ENCODE results near the gene SF3B4. TPM values are rescaled to one million over a fixed set of nuclear protein-coding genes. Genes with fewer than 3 reads are reported as not detected.

The SF3B4 gene
- total RNA-seq, 2 donors from 2014 or later, result 85.8 to 93.8 TPM

- H3K9me3 Mint-ChIP-seq, result no peaks in the 10 kb centered on the region
- H3K27ac ChIP-seq (ENCODE audit: low read depth, low read length), result no peak overlapping the region
- H3K4me1 ChIP-seq (ENCODE audit: control insufficient read depth, insufficient read depth, low read length), result peaks cover 6% of the 10 kb centered on the region
- H3K27me3 Mint-ChIP-seq (ENCODE audit: insufficient read depth), result no peaks in the 10 kb centered on the region
- no peaks in the 10 kb centered on the region for H3K9me3 ChIP-seq (ENCODE audit: control insufficient read depth, low read length)
- DNase-seq, result no peak
- H3K4me1 Mint-ChIP-seq, result peaks cover 13% of the 10 kb centered on the region
- H3K4me3 Mint-ChIP-seq, result no peak overlapping the region
- peaks cover 46% of the 10 kb centered on the region for H3K36me3 ChIP-seq (ENCODE audit: control insufficient read depth, insufficient read depth, low read length)
- no peak overlapping the region for H3K9ac ChIP-seq (ENCODE audit: extremely low read depth, low read length, poor library complexity, severe bottlenecking)
- no peaks in the 10 kb centered on the region for H3K27me3 ChIP-seq (ENCODE audit: control insufficient read depth, insufficient read depth, low read length, poor library complexity, severe bottlenecking)
- peaks cover 43% of the 10 kb centered on the region for H3K36me3 Mint-ChIP-seq (ENCODE audit: low read depth)
- no peak overlapping the region for H3K4me3 ChIP-seq (ENCODE audit: low read length)
- WGBS, 2 experiments (ENCODE audit: insufficient coverage in 1 of 2, insufficient read length in 1 of 2), result 92 to 97% methylated on average over 5 to 10 of the region's 10 CpGs
- TF ChIP-seq CTCF (conservative IDR thresholded peaks at IDR 0.05), result no peak
- no peak overlapping the region for H3K27ac Mint-ChIP-seq
Observed at GRCh38 chr1:149923626-149924025, 4.0 kb downstream of the SF3B4 start.

GRCh38 chr1:149917571-149918144, 9.9 kb downstream of the SF3B4 start, which contains the start of gene SV2A:
TSS of gene SV2A (minus strand) at chr1:149917844. CDS start at chr1:149913840, 4,004 bp downstream.
- peak within 1 kb of the TSS; percentile 59 for H3K9ac ChIP-seq (ENCODE audit: extremely low read depth, low read length, poor library complexity, severe bottlenecking)
- H3K4me3 ChIP-seq (ENCODE audit: low read length), result peak within 1 kb of the TSS; percentile 92
- Mint-ChIP-seq H3K27ac (no peak within 1 kb of the TSS), H3K36me3 (ENCODE audit: low read depth) (peaks cover 11% of the 10 kb centered on the region), H3K4me1 (peaks cover 27% of the 10 kb centered on the region), H3K4me3 (peak within 1 kb of the TSS; percentile 74), H3K27me3 (ENCODE audit: insufficient read depth) (peaks cover 3% of the 10 kb centered on the region), H3K9me3 (no peaks in the 10 kb centered on the region)
- no peaks in the 10 kb centered on the region for H3K27me3 ChIP-seq (ENCODE audit: control insufficient read depth, insufficient read depth, low read length, poor library complexity, severe bottlenecking)
- H3K9me3 ChIP-seq (ENCODE audit: control insufficient read depth, low read length), result no peaks in the 10 kb centered on the region
- H3K27ac ChIP-seq (ENCODE audit: low read depth, low read length), result no peak within 1 kb of the TSS
- WGBS, 2 experiments (ENCODE audit: insufficient coverage in 1 of 2, insufficient read length in 1 of 2), result 0 to 1% methylated on average over 8 to 15 of the region's 24 CpGs
- peak; percentile 93 for DNase-seq
- TF ChIP-seq CTCF (conservative IDR thresholded peaks at IDR 0.05), result no peak
- H3K4me1 ChIP-seq (ENCODE audit: control insufficient read depth, insufficient read depth, low read length), result peaks cover 10% of the 10 kb centered on the region
- peaks cover 3% of the 10 kb centered on the region for H3K36me3 ChIP-seq (ENCODE audit: control insufficient read depth, insufficient read depth, low read length)

GRCh38 chr1:149916898-149917252, 10.7 kb downstream of the SF3B4 start:
- no peak for TF ChIP-seq CTCF (conservative IDR thresholded peaks at IDR 0.05)
- Histone ChIP-seq H3K27ac (ENCODE audit: low read depth, low read length) (no peak overlapping the region), H3K4me1 (ENCODE audit: control insufficient read depth, insufficient read depth, low read length) (peaks cover 10% of the 10 kb centered on the region), H3K9me3 (ENCODE audit: control insufficient read depth, low read length) (no peaks in the 10 kb centered on the region), H3K9ac (ENCODE audit: extremely low read depth, low read length, poor library complexity, severe bottlenecking) (peak overlapping the region; percentile 59), H3K4me3 (ENCODE audit: low read length) (peak overlapping the region; percentile 92), H3K36me3 (ENCODE audit: control insufficient read depth, insufficient read depth, low read length) (no peaks in the 10 kb centered on the region), H3K27me3 (ENCODE audit: control insufficient read depth, insufficient read depth, low read length, poor library complexity, severe bottlenecking) (no peaks in the 10 kb centered on the region)
- no peak for DNase-seq
- Mint-ChIP-seq H3K27me3 (ENCODE audit: insufficient read depth) (peaks cover 3% of the 10 kb centered on the region), H3K4me3 (peak overlapping the region; percentile 74), H3K4me1 (peaks cover 27% of the 10 kb centered on the region), H3K9me3 (no peaks in the 10 kb centered on the region), H3K36me3 (ENCODE audit: low read depth) (peaks cover 7% of the 10 kb centered on the region), H3K27ac (no peak overlapping the region)
- WGBS, 2 experiments (ENCODE audit: insufficient coverage in 1 of 2, insufficient read length in 1 of 2), result 0 to 8% methylated on average over 1 to 10 of the region's 10 CpGs

All from endodermal cell (in vitro differentiated cells).